Measurements from ENCODE around the gene TMEM151B. TPM values are rescaled to one million over a fixed set of nuclear protein-coding genes. Genes with fewer than 3 reads are reported as not detected.

The TMEM151B gene
- total RNA-seq, 2 donors from 2014 or later: not detected

GRCh38 chr6:44268095-44268628 is 2.1 kb upstream of the TMEM151B start:
- Histone ChIP-seq H3K4me1 (ENCODE audit: control insufficient read depth in 1 of 2, low read depth in 2 of 2) (peaks cover 15 to 21% of the 10 kb centered on the region in 2 donors), H3K4me3 (no peak overlapping the region), H3K27ac (no peak overlapping the region), H3K9me3 (no peaks in the 10 kb centered on the region), H3K27me3 (replicated peaks; ENCODE audit: insufficient read depth) (peaks cover 4% of the 10 kb centered on the region), H3K36me3 (no peaks in the 10 kb centered on the region)
- no peak for ATAC-seq (ENCODE audit: insufficient number of reproducible peaks, low FRiP score, low read depth)
- DNase-seq (ENCODE audit: low spot score): no peak
- TF ChIP-seq CTCF (IDR thresholded peaks at IDR 0.05): peak; percentile 90

GRCh38 chr6:44269178-44269920 is 901 bp upstream of the TMEM151B start:
- Histone ChIP-seq H3K4me1 (ENCODE audit: control insufficient read depth in 1 of 2, low read depth in 2 of 2) (peaks cover 5 to 9% of the 10 kb centered on the region in 2 donors), H3K27ac (no peak overlapping the region), H3K4me3 (no peak overlapping the region), H3K27me3 (replicated peaks; ENCODE audit: insufficient read depth) (peaks cover 4% of the 10 kb centered on the region), H3K9me3 (no peaks in the 10 kb centered on the region), H3K36me3 (no peaks in the 10 kb centered on the region)
- DNase-seq (ENCODE audit: low spot score): no peak
- TF ChIP-seq CTCF (IDR thresholded peaks at IDR 0.05): no peak
- no peak for ATAC-seq (ENCODE audit: insufficient number of reproducible peaks, low FRiP score, low read depth)

- no peaks in the 10 kb centered on the region for H3K9me3 ChIP-seq
- H3K4me3 ChIP-seq: peak overlapping the region; percentile 55
- no peak for TF ChIP-seq CTCF (IDR thresholded peaks at IDR 0.05)
- DNase-seq (ENCODE audit: low spot score) (no peak), ATAC-seq (ENCODE audit: insufficient number of reproducible peaks, low FRiP score, low read depth) (no peak)
- no peaks in the 10 kb centered on the region for H3K36me3 ChIP-seq
- peaks cover 0 to 8% of the 10 kb centered on the region in 2 donors for H3K4me1 ChIP-seq (ENCODE audit: control insufficient read depth in 1 of 2, low read depth in 2 of 2)
- H3K27ac ChIP-seq: no peak overlapping the region
- peaks cover 4% of the 10 kb centered on the region for H3K27me3 ChIP-seq (replicated peaks; ENCODE audit: insufficient read depth)
Observed at GRCh38 chr6:44270526-44271405, 516 bp downstream of the TMEM151B start.

- no peaks in the 10 kb centered on the region for H3K9me3 ChIP-seq
- H3K27ac ChIP-seq: no peak overlapping the region
- H3K36me3 ChIP-seq: no peaks in the 10 kb centered on the region
- no peak for TF ChIP-seq CTCF (IDR thresholded peaks at IDR 0.05)
- peaks cover 0 to 13% of the 10 kb centered on the region in 2 donors for H3K4me1 ChIP-seq (ENCODE audit: control insufficient read depth in 1 of 2, low read depth in 2 of 2)
- H3K27me3 ChIP-seq (replicated peaks; ENCODE audit: insufficient read depth): peaks cover 4% of the 10 kb centered on the region
- no peak overlapping the region for H3K4me3 ChIP-seq
- ATAC-seq (ENCODE audit: insufficient number of reproducible peaks, low FRiP score, low read depth) (no peak), DNase-seq (ENCODE audit: low spot score) (no peak)
Observed at GRCh38 chr6:44271406-44271723, 1.1 kb downstream of the TMEM151B start.

- Histone ChIP-seq H3K9me3 (no peaks in the 10 kb centered on the region), H3K27ac (no peak overlapping the region), H3K36me3 (no peaks in the 10 kb centered on the region), H3K27me3 (replicated peaks; ENCODE audit: insufficient read depth) (peaks cover 4% of the 10 kb centered on the region), H3K4me1 (ENCODE audit: control insufficient read depth in 1 of 2, low read depth in 2 of 2) (peaks cover 0 to 15% of the 10 kb centered on the region in 2 donors), H3K4me3 (no peak overlapping the region)
- no peak for TF ChIP-seq CTCF (IDR thresholded peaks at IDR 0.05)
- ATAC-seq (ENCODE audit: insufficient number of reproducible peaks, low FRiP score, low read depth): no peak
- no peak for DNase-seq (ENCODE audit: low spot score)
Observed at GRCh38 chr6:44271914-44272313, 1.7 kb downstream of the TMEM151B start.

Data from thoracic aorta (tissue), 2 donors.